Activated T-helper 1 cell treated with anti-CD3 and anti-CD28 coated beads, Interleukin-2, amount 50 U/mL, for 16 hours (primary cell): Measurements from ENCODE around the gene FRMD1.

Experiments
- DNase-seq, 2 donors: peaks; one replicate each; pipeline ENCODE4 v3.0.0-alpha.2; 2020; ENCODE audit warnings: low read depth in 1 of 2, low spot score in 1 of 2

The FRMD1 gene

DNA sequence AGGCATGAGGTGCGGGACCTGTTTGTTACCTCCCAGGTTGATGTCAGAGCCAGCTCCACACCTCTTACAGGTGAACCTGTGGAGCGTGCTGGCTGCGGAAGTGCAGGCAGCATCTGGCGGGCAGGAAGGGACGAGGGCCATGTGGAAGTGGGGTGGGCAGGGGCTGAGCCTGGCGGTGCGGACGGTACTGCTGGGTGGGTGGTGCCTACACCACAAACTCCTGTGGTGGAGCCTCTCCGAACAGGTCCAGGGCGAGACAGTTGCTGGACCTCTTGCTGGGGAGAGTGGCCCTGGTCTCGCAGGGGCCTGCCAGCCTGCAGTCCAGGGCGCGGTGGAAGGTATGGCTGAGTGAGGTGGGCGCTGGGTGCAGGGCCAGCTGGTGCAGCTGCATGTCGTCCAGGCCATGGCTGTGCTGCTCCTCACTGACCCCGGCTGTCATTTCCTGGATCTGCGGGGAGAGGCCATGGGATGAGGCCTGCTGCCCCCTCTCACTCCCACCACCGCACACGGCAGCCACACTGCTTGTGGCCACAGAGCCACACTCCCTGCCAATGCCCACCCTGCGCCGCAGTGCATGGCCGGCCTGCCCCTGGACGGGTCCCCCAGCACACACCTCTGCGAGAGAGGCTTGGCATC is 22.0 kb downstream of the FRMD1 start:
- no peak for DNase-seq

DNA sequence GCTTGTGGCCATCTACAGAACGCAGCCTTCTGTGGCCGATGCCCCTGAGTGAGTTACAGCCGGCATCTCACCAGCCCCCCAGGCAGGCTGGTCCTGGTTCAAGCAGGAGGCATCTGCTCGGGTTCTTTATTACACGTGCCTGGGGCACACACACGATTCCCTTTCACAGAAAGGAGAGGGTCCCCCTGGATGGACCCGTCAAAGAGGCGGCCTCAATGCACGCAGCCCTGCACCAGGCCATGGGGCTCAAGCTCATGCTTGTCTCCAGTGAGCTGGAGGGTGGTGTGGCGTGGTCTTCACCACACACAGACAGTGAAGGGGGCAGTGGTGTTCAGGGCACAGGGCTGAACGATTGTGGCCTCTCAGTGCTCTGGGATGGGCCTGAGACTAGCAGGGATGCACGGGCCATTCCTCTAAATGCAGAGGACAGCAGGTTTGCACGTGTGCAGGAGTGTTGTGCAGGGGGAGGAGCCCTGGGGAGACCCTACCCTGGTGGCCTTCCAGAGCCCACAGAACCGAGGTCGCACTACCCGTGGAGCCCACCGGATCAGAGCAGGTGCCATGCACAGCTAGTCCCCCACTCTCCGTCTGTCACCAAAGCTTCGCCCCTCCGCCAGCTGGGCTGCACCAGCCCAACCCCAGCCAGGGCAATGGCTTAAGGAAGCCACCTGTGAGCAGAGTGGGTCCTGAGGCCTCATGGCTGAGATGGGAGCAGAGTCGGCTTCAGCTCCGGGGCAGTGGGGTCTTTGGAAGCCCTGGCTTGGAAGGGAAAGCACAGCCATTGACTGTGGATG is 23.1 kb downstream of the FRMD1 start:
- no peak for DNase-seq

DNA sequence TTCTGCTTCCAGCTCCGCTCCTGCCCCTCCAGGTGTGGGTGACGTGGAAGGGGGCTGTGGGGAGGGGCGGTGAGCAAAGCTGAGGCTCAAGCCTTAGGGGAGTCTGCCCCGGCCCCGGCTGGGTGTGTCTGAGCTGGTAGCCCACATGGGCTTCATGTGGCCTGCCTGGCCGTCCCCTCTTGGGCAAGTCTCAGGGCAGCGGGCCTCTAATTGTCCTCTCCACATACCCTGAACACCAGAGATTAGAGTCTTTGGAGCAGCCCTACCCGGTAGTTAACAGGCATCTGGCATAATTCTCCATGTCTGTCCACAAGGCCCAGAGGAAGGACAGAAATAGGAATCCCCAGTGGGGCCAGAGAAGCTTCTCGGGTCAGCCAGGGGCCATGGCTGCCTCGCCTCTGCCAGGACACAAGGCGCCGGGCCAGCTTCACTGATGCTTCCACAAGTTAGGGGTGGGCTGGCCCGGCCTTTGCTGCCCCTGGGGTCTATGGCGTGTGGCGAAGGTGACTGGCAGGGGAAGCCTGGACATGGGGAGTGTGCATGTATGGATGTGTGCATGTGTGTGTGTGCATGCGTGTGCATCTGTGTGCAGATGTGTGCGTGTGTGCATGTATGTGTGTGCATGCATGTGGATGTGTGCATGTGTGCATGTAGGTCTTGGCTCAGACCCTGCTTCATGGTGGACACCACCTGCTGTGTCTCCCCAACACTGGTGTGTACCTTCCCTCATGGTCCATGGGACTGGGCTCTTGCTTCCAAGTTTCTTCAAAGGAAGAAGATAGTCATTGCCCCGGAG is 24.0 kb downstream of the FRMD1 start:
- DNase-seq = no peak

DNA sequence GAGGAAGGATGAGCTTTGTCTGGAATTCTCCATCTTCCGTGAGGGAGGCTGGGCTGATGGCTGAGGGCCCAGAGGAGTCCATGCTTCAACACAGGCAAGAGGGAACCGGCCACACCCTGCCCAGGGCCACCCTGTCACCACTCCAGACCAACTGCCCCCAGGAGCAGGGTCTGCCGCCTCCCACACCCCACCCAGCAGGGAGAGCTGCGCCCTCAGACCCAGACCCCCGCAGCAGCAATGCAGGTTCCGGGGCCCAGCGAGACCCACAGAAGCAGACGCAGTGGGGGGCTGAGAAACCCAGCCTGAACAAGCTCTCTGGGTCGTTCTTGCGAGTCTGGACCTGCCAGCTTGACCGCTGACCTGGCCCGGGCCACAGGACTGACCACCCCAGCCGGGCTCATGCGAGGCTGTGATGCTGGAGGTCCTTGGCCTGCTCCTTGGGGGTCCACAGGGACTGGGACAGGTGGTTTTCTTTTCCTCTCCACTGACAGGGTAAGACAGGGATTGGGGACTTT is 25.0 kb downstream of the FRMD1 start:
- DNase-seq = no peak

DNA sequence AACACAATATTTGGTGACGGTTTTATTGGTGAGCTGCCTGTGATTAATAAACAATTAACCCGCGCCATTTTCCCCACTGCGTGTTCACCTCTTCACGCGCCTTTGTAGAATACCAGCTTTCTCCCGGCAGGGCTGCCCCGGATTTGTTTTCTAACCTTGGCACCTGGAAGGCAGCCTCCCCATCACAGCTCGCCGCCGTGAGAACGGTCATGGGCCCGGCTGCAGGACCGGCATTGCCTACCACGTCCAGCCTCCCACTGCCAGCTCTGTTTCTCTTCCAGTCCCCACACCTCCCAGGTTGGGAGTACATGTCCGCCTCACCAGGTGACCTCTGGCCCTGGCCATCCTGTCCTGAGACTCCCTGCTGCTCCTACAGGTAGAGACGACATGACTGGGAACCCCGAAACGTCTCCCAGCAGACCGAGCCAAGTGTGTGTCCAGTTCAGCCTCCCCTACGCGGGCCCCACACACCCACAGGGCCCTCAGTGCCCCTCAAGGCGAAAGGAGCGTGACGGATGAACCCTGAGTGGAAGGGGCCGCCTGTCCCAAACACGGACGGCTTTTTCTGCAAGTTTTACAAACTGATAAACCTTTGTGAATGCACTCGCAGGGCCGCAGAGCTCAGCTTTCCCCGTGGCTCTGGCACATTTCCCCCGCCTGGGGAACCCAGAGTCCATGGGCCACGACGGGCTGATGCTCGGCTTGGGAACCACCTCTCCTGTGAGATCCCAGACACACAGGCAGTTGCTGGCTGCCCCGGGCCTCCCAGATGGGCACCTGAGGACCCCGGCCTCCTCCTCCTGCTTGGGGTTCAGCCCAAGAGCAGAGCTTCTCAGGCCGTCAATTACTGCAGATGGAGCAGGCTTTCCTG is 25.7 kb downstream of the FRMD1 start:
- no peak for DNase-seq

DNA sequence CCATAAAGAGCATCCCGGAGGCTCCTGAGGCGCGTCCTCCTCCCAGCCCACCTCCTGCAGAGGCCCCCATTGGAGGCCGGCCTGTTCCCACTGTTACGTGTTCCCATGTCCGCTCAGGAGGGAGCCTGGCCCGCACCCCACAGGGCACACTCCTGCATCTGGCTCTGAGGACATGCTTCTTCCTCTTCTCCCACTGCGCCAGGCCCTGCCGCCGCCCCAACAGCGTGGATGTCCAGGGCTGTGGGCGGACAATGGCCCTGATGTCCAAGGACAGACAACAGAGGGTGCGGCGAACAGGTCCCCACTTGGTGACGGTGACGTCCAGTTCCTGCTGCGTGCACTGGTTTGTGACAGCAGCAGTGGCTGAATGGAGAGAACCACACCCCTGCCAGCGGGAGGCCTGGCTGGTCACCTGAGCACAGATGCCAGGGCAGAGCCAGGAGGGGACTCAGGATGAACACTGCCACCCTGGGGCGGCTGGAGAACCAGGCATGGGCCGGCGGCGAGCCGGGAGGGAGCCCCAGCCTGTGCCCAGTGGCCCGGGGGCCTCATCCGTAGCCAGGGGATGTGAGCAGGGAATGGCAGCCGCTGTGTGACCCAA is 26.6 kb downstream of the FRMD1 start:
- DNase-seq = no peak

DNA sequence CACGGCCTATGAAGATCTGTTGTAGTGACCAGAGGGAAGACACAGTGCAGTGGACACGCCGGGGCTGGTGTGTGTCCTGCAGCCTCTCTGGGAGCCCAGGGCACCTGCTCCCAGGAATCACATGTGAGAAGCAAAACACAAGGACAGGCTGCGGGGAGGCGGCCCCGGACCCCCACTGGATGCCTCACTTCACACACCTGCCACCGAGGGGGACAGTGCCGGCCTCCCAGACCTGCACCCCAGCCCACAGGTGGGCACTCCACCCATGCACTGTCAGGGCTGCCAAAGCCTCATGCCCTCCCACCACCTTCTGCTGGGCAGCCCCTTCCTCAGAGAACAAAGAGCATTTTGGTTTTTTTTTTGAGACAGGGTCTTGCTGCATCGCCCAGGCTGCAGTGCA is 27.4 kb downstream of the FRMD1 start:
- no peak for DNase-seq

DNA sequence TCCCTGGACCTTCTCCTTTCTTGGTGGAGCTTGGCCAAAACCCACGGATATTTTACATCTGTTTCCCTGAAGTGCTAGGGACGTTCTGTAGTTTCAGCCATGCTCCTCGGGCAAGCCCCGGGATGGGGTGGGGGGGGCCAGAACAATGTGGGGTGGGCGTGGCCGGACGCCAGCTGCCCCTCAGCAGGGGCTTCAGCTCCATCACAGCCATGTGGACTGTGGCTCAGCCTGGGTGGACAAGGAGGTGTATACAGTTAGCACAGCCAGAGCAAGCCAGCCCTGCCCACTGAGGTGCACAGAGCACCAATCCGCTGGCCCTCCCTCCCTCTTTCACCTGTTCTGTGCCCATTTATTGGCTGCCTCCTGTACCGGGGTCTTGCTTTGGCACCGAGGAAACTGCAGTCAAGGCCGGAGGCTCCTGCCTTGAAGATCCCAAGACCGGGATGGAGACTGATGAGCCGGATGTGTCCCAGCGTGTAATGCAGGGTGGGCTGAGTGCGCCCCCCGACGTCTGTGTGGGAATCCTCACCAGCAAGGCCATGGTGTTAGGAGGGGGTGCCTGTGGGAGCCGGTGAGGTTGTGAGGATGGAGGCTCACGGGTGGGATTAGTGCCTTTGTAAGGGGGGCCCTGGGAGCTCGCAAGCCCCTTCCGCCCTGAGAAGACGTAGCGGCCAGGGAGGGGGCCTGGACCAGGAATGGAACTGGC is 28.0 kb downstream of the FRMD1 start:
- DNase-seq = no peak

DNA sequence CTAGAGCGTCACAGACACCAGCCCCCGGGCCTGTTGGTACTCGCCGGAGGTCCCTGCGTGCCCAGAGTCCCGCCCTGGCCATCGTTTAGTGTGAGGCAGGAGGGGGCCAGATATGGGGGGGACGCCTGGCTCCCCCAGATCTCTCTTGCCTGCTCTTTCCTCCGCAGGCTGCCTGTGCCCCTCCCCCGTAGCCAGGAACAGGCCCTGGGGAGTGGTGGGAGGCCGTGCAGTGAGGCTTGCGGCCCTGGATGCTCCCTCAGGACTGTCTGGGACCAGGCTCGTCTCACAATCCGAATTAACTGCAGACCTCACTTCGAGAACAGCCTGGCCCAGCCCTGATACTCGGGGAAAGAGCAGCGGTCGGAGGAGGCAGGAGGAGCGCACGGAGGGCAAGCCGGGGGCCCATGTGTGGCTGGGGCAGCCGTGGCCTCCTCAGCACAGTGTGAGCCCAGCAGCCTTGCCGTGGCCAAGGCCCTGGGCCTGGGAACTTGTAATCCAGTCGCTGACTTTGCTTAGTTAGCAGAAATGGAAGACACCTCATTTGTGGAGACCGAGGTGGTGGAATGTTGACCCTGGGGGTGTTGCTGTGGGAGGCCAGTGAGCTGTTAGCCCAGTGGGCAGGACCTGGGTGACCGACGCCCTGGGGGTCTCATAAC is 28.7 kb downstream of the FRMD1 start:
- no peak for DNase-seq

DNA sequence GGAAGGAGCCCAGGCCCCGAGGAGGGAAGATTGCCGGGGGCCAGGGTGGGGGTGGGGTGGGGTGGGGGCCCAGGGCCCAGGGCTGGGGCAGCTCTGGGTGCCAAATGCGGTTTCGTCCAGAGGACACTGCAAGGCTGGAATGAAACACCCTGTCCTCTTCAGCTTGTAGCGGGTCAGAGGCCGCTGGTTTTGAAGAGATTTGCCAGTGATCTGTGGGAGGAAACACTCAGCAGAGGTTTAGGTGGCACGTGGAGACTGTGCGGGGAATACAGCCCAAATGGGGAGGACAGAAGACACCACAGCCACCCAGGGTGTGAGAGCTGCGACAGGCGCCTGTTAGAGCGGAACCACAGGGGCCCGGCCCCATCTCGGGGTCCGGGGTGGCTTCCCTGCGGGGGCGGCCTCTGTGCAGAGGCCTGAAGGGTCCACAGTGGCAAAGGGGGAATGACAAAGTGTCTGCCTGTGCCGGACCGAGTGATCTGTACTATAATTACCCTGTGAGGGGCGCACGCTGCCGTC is 29.2 kb downstream of the FRMD1 start:
- no peak for DNase-seq

DNA sequence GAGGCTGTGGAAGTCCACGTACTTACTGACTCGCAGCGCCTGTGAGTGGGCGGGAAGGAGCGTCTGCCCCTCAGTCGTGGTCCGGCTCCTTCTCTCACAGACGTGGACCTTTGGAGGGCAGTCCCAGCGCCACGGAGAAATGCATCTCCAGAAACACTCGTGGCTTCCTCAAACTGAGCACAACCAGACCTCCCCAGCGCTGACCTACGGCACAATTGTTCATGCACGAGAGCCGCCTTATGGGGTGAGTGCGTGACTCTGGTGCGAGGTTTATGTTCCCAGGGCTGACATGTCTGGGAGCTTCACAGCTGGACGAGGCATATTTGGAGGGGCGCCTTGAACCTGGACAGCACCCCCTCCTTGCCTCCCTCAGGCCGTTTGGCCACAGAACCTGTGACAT is 29.7 kb downstream of the FRMD1 start:
- no peak for DNase-seq

DNA sequence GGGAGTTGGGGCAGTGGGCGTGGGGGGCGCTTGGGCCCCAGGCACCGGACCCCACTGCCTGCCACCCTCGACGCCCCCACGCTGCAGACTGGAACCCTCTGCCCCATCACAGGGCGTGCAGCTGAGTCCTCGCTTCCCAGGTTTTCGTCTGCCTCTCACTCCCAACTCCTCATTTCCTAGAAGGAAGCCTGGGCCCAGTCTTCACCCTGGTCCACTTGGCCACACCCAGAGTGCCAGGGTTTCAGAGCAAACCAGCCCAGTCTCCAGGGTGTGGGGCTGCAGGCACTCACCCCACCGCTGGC is 30.3 kb downstream of the FRMD1 start:
- no peak for DNase-seq

DNA sequence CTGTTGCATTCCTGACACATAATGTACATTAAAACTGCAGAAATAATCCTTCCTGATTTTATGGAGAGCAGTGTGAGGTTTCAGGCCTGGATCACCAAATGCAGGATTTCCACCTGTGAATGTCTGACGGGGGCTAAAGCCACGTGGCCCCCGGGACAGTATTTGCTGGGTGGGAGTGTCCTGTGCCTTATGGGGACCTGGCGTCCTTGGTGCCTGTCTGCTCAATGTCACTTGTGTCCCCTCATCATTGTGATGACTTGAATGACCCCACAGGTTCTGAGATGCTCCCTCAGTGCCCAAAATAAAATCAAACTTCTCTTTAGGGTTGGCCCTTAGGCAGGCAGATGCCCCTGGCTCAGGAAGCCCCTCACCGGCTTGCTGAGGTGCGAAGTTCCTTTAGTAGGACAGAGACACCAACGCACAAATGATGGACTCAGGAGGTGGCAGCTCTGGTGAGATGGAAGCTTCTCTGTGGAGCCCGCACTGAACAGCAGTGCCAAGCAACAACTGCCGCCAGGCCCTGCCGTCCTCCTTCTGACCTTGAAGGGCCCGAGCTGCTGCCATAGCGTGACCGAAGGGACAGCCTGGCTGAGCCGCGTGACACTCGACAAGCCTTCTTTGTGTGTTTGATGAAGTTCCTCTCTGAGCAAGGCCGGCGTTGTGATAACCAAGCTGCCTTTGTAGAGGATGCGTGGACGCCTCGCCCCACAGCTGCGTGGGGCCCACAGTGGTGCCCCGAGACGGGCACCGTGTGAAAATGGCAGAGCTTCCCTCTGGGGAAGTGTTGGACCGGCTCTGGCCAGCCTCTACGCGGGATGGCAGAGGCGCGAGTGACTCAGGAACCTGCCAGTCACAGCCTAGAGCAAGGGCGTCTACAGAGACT is 30.9 kb downstream of the FRMD1 start:
- DNase-seq = no peak

DNA sequence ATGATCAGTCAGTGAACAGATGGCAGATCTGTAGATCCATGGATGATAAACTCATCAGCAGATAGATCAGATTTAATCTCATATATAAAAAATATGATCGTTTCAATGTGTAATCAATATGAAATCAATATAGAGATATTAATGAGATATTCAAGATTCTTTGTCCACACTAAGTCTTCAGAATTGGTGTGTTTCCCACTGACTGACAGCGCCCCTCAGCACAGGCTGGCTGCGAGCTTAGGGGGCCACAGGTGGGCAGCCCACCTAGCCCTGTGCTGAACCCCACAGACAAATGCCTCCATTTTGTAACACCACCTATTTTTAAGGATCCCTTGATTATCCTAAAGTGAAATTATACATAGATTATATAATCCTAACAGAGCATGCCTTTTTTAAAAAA is 32.3 kb downstream of the FRMD1 start:
- no peak for DNase-seq

DNA sequence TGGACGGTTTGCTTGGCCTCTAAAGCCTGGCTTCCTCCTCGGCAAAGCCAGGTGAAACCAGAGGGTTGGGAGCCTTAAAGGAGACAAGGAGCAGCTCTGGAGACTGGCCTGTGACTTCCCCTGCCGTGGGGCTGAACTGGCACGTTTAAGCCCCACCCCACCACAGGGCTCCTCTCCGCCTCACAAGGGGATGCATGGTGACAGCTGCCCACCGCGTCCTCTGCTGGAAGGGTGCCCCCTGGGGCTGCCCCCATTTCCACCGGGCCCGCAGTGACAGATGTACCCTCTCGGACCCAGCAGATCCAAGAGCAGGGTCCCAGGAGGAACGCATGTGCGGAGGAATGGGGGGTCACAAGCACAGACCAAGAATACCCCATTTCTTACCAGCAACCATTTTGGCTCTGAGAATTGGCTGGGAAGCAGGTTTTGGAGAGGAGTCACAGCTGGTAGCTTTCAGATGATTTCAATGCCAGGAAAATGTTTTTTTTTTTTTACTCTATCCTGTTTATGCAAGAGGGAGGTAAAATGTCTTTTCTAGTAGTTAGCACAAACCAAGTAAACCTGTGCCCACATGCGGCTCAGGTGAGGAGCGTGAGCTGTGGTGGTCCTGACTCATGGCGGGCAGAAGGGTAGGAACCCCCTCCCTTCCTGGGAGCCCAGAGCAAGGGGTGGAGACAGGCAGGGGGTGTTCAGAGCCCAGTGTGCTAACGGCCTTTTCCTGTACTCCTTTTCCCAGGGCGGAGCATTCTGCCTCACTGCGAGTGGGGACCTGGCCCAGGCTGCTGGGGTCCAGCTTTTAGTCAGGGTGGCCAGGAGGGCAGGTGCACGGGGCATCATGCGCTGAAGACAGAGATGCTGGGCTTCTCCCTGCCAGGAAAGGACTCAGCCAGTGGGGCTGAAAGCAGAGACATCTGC is 33.0 kb downstream of the FRMD1 start:
- DNase-seq = no peak

DNA sequence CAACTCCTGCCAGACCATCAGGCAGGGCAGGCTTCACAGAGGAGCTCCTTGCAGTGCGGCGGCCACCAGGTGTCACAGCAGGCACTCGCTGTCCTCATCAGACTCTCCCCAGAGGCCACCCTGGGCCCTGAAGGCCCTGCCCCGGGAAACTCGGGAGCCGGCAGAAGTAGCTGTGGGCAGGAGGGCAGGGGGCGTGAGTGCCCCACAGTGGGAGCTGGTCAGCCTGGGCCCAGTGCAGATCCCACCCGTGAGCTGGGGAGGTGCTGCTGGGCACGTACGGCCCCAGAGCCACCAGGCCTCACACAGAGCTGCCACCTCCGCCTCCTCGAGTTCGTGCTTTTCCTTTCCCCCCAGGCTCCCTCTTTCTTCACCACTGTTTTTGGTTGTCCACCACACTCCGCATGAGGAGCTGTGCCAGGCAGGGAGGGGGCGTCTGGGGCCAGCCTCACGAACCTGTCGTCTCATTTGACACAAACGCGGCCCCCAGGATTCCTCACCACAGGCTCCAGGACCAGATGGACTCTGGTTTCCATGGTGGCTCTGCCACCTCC is 33.8 kb downstream of the FRMD1 start:
- no peak for DNase-seq

DNA sequence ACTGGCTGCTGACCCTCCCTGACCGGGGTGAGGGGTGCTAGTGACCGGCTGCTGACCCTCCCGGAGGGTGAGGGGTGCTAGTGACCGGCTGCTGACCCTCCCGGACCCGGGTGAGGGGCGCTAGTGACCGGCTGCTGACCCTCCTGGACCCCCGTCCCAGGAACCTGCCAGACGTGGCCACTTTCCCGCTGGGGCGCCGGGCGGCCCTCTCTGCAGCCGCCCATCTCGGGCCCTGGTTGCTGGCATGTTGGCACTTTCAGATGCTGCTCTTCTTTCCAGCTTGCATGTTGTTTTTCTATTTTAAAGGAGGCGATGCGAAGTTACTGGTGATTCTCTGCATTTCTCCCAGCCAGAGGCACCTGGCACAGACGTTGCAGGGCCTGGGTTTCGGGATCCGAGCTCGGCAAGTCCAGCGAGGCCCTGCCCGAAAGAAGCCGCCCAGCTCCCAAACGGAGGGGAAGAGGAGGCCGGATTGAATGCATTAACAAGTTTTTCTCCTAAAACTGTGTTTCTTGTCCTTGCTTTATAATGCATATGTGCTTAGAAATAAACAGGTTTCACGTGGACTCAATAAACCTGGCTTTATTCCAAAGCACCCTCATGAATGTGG is 34.4 kb downstream of the FRMD1 start:
- DNase-seq = no peak
